Activated T-cell treated with anti-CD3 and anti-CD28 coated beads for 4 hours (primary cell): Measurements from ENCODE around the gene SP7.
"Not testable (repeated sequence)": the region's sequence is repeated elsewhere in the genome, so short reads cannot be mapped to it uniquely, and the experiment has no call there.

Source experiments
- DNase-seq: peaks from one replicate; pipeline ENCODE4 v3.0.0-alpha.2; 2020

SP7 gene

GRCh38 chr12:53313996-53314395 is 22.2 kb downstream of the SP7 start:
- DNase-seq, result no peak

- no peak for DNase-seq
Observed at GRCh38 chr12:53308276-53308675, 27.9 kb downstream of the SP7 start.

GRCh38 chr12:53306826-53307225 is 29.3 kb downstream of the SP7 start:
- no peak for DNase-seq

- no peak for DNase-seq
Observed at GRCh38 chr12:53302903-53303302, 33.3 kb downstream of the SP7 start.

- DNase-seq, result no peak
Observed at GRCh38 chr12:53300187-53300586, 36.0 kb downstream of the SP7 start.

- peak; percentile 70 for DNase-seq
Observed at GRCh38 chr12:53299454-53300180, 36.5 kb downstream of the SP7 start, which contains the start of gene MYG1. Gene MYG1, plus strand, starts transcription at chr12:53299695. Its CDS starts 43 bp downstream, at chr12:53299738.

GRCh38 chr12:53299101-53299453 is 37.1 kb downstream of the SP7 start:
- DNase-seq, result peak; percentile 45

GRCh38 chr12:53298164-53298563 is 38.0 kb downstream of the SP7 start:
- no peak for DNase-seq

GRCh38 chr12:53297106-53297505 is 39.0 kb downstream of the SP7 start:
- DNase-seq, result not testable (repeated sequence)

- no peak for DNase-seq
Observed at GRCh38 chr12:53295891-53296219, 40.3 kb downstream of the SP7 start.

GRCh38 chr12:53295070-53295890 is 40.9 kb downstream of the SP7 start, which contains the start of gene PFDN5:
Gene PFDN5, plus strand, starts transcription at chr12:53295542. Its CDS starts 26 bp downstream, at chr12:53295568.
- DNase-seq, result peak; percentile 74

GRCh38 chr12:53292426-53292825 is 43.7 kb downstream of the SP7 start:
- no peak for DNase-seq

GRCh38 chr12:53290661-53291060 is 45.5 kb downstream of the SP7 start:
- DNase-seq, result no peak

- DNase-seq, result no peak
Observed at GRCh38 chr12:53289891-53290290, 46.3 kb downstream of the SP7 start.

GRCh38 chr12:53288322-53288721 is 47.8 kb downstream of the SP7 start:
- DNase-seq, result no peak

GRCh38 chr12:53287741-53288216 is 48.4 kb downstream of the SP7 start:
- DNase-seq, result peak; percentile 63

- no peak for DNase-seq
Observed at GRCh38 chr12:53286448-53286847, 49.7 kb downstream of the SP7 start.

GRCh38 chr12:53279888-53280498 is 56.2 kb downstream of the SP7 start:
- DNase-seq, result no peak

GRCh38 chr12:53279283-53279869 is 56.8 kb downstream of the SP7 start:
- DNase-seq, result no peak

GRCh38 chr12:53277981-53278380 is 58.2 kb downstream of the SP7 start:
- no peak for DNase-seq
